Activated CD4-positive, alpha-beta T cell treated with anti-CD3 and anti-CD28 coated beads, Interleukin-10, Interleukin-2, amounts not matched to agents 100 ng/mL and 50 ng/mL, durations not matched to agents 16 hours and 8 hours (primary cell): ENCODE data around the gene KCNMA1.

Experiments
- DNase-seq: peaks from one replicate; pipeline ENCODE4 v3.0.0-alpha.2; 2020

Gene KCNMA1

DNA sequence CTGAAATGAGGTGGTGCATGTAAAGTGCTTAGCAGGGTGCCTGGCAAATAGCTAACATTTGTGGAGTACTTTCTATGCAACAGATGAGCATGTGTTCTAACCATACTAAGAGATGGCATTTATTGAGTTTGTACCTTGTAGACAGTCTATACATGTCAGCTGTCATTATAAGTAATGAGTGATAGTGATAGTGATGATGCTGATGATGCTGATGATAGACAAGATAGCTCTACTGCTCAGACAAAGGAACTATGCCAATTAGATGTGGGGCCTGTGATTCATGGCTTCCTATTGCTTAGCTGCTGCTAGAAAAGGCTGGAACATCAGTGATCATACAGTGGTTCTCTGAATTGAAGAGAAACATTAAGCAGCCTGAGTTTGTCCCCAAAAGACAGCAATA lies 585.8 kb downstream of the KCNMA1 start:
- no peak for DNase-seq

DNA sequence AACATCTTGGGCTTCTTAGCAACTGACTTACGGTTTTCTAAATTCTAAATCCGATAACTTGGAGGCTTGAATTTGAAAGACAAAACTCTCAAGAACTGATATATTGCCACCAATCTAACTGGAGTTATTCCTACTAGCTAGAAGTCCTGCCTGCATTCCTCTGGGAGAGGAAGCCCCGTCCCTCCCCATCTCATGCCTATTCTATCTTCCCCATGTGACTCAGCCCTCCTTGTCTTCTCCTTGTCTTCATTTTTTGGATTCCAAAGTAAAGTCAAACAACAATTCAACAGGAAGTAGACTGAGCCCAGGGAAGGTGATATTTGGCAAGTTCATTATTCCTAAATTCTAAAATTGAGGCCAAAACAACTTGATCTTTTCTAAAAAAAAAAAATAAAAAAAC lies 587.7 kb downstream of the KCNMA1 start:
- DNase-seq = no peak

DNA sequence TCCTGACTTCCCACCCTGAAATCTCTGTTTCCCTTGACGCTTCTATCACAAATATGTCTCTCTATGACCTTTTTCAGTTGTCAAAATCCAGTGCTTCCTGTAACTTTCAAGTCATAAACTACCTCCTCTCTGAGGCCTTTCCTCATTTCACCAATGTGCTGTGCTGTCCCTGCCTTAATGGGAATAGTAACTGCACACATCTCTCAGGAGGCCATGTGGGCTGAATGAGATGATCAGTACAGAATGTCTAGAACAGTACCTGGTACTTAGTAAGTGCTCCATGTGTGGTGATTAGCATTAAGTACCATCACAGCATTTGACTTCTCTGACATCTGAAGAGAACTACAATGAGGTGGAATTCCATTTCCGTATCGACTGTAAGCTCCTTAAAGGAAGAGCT lies 588.5 kb downstream of the KCNMA1 start:
- no peak for DNase-seq

DNA sequence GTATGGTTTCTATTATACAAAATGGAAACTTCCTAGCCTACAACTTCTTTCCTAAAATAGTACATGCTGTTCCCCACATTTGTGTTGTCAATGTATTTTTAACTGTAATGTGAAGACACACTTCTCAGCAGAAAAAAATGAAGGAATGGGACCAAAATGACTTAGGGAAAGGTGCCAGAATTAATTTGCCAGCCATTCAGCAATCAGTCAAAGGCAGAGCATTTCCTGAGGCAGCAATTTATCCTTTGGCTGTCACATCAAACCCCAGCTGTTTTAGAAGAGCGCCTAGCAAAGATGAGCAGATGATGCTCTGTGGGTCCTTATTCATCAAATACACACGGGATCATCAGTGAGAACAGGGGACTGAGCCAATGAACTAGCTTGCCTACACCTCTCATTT lies 592.5 kb downstream of the KCNMA1 start:
- no peak for DNase-seq

DNA sequence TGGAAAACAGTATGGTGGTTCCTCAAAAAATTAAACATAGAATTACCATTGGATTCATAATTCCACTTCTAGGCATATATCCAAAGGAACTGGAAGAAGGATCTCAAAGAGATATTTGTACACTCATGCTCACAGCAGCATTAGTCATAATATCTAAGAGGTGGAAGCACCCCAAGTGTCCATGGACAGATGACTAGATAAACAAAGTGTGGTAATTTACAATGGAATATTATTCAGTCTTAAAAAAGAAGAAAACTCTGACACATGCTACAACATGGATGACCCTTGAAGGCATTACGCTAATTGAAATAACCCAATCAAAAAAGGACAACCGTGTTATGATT lies 594.2 kb downstream of the KCNMA1 start:
- no peak for DNase-seq

DNA sequence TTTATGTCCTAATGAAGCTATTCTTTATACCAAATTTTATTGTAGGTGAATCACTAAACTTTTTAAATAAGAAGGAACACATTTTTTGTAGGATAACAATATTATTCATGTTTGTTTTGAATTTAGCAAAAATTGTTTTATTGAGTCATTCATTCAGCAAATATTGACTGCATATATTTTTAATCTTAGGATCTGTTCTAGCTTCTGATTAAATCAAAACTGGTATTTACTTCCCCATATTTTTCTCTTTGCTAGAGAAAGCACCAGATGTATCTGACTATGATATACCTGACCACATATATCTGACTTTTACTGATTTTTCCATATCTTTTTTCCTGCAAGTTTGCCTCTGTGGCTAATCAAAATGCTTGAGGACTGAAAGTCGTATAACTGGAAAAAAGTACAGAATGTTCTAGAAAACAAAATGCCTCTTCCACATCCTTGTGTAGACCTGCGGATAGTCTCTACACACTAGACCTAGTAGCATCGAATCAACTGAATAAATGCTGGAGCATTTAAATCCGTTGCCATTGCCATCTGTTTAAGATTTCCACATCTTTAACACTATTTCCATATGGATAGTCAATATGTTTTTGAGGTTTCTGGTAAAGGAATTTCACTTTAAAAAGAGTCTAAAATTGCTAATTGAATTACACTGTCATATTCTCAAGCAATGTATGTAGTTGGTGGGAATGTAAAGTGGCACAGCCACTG lies 594.7 kb downstream of the KCNMA1 start:
- no peak for DNase-seq

DNA sequence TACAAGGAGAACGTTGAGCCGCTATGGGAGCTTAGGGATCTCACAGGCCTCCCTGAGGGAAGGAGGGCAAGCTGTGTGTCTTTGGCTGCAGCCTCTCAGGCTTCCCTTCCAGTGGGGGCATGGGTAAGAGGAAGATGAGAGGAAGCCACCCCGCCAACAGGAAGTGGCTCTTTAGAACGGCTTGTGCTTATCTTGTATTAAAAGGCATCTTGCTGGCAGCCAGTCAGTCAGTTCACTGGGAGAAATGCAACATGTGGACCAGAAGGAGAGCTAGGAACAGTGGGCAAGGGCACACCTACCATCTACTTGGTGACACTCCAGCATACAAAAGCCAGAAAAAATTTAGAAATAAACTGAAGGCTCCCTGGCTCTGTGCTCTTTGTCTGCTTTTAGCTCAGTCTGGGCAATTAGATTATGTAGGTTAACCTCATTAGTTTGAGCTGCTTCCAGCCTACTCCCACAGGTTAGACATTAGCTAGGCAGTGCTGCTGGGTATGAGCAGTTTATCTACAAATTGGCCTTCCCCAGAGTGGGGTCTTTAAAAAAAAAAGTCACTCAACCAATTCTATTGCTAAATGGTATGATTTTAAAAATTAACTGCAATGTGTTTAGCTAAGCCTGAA lies 595.9 kb downstream of the KCNMA1 start:
- DNase-seq = peak; percentile 9

DNA sequence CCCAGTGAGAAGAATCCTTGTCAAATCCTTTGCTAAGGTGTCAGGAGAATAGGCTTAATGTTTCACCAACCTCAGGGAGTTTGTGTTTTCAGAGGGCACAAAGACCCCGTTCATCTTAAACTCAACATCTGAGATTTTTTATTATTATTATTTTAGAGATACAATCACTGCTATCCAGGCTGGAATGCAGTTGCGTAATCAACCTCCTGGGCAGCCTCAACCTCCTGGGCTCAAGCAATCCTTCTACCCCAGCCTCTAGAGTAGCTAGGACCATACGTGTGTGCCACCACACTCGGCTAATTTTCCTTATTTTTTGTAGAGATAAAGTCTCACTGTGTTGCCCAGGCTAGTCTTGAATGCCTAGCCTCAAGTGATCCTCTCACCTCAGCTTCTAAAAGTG lies 599.2 kb downstream of the KCNMA1 start:
- no peak for DNase-seq

DNA sequence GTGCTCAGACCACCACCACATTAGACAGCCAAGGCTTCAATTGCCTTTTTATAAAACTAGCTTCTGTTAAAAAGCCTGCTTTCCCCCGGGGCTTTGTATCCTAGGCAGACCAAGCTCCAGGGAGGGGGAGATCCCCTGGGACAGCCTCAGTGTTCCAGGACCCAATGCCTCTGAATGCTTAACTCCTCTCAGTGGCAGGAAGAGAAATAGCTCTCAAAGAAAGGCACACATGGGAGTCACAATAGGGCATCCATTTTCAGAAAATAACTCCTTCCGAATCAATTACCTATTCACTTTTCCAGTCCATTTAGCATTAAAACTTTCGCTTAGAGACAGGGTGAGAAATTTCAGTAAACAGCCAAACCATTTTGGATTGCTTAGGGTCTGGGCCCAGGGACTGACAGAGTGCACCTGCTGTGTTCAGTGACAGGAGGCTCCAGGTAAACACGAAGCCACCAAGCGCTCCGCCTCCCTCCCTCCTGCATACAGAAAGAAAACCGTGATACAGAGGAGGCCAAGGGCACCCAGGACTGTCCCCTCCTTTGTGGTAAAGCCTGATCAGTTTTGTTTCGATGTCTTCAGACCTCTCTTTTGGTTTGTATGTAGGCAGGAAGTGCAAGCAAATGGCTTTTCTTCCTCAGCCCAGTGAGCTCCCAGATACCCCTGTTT lies 599.7 kb downstream of the KCNMA1 start:
- DNase-seq = no peak

DNA sequence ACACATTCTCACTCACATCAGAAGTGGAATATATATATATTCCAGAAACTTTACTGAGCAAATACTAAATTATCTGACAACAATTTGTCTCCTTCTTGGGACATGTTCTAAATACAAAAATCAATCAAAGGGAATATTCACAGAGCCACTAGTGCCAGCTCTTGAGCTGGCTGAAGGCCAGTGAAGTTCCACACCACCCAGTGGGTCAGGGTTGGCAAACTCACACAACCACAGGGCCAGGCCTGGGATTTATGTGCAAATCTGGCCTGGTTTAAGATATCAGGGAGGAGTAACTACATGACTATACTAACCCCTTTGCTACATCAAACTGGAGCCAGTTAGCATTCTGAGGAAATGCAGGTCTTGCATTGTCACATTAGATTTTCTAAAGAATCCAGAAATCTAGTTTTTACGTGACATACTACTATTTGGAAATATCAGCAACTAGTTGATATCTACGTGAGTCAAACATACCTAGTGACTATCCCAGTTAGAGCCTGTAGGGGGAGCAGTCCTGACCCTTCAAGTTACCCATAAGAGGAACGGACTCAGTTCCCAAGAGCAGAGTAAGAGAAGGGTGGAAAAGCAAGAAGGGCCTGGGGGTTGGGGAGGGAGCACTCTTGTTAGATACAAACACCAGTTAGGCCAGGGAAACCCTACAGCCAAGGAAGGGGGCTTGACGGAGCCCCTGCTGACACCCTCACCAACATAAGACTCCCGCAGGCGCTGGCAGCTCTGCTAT lies 600.4 kb downstream of the KCNMA1 start:
- DNase-seq = no peak

DNA sequence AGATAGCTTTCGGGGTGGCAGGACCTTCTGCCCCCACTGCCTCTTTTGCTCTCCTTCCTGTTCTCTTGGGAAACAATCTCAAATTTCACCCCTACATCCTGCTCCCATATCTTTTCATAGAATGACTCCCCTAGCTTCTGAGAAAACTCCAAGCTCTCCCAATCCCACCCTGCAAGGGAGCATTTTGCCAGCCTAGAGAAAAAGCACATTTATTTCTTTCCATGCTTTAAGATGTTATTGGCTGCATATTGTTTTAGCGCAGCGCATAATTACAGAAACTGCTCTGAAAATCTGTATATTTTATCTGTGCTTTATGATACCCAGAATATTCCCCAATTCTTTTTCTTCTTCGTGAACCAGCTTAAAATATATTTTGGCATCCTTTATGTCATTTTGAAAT lies 601.3 kb downstream of the KCNMA1 start:
- DNase-seq = no peak

DNA sequence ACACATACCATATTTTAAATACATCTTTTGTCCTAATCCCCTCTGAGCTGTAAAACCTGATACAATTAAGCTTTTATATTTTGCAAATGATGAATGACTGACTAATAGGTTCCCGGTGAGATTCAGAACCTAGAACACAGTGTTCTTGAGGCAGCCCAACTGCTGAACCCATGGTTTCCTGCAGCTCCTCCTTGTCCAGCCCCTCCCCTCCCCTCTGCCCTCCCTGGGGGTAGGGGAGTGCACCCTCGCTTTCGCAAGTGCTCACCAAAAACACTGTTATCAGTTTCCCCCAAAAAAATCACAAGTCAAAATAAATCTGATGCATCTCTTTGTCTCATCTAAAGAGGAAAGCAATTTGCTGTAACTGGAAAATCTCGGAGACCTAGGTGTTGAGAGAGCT lies 602.8 kb downstream of the KCNMA1 start:
- DNase-seq = no peak

DNA sequence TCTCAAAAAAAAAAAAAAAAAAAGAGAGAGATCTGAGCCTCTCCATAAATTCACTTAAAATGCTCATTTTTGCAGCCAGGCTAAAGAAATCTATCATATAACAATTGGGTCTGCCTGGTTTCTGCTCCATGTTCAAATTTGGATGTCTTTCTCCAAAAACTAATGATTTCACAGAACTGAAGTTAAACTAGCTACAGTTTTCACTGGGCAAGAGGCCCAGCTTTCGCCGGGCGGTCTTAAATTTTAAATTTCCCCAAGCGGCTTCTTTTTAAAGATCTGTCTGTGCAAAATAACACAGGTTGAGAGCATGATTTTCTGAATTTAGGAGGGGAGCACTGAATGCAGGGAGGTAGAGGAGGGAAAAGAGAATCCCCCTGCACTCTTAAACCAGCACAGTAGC lies 603.4 kb downstream of the KCNMA1 start:
- no peak for DNase-seq

DNA sequence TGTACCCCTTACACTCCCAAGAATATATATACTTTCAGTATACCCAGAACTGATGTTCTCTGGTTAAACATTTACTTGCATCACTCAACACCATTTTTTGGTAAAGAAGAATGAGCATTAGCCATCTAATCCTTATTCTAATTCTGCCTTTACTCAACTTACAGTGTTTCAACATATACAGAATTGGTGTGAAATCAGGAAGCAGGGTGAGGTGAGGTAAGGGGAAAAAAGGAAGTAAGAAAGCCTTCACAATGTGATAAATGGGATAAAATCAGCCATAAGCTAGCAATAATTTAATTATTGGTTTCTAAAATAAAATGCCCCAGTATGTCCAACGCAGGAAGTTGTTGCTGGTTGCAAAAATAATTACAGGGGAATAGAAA lies 605.4 kb downstream of the KCNMA1 start:
- no peak for DNase-seq

DNA sequence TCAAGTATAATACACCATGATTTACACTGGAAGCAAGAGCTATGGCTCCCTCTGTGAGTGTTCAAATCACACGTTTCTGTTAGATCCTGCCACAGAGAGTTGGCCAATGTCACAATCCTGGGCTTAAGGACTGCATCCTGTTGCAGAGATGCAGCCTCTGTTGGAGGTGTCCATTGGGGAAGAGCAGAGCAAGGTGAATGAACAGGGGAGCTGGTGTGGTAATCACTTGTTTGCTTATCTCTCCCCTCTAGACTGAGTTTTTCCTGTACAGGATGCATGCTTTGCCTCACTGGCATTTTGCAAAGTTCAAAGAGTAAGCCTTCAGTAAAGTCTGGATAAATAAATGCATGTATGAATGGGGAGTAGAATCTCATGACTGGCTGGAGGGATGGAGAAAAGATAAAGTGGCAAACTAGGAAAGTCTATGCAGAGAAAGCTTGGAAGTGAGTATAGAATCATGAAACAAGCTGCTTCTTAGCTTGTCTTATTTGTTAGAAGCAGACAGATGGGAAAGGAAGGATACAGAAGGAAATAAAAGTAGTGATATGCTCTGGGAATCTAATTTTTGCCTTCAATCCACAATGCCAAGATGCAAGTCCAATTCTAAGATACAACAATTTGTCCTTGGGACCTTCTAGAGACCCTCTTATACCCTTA lies 605.9 kb downstream of the KCNMA1 start:
- no peak for DNase-seq

DNA sequence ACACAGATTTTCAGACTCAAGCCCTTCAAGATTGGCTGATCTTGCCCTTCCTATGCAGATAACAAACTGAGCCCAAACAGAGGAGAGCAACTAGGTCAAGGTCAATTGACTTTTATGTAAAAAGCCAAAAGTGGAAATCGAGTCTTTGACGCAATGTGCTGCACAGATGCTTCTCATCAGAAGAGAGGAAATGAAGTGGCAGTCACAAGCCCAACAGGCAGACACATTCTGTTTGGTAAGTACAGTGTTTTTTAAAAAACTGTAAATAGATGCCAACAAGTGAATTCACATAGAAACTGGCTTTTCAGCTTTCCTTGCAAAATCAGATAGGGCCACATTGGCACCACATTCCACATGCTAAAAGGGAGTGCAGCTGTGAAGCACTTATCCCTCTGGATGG lies 606.6 kb downstream of the KCNMA1 start:
- no peak for DNase-seq

DNA sequence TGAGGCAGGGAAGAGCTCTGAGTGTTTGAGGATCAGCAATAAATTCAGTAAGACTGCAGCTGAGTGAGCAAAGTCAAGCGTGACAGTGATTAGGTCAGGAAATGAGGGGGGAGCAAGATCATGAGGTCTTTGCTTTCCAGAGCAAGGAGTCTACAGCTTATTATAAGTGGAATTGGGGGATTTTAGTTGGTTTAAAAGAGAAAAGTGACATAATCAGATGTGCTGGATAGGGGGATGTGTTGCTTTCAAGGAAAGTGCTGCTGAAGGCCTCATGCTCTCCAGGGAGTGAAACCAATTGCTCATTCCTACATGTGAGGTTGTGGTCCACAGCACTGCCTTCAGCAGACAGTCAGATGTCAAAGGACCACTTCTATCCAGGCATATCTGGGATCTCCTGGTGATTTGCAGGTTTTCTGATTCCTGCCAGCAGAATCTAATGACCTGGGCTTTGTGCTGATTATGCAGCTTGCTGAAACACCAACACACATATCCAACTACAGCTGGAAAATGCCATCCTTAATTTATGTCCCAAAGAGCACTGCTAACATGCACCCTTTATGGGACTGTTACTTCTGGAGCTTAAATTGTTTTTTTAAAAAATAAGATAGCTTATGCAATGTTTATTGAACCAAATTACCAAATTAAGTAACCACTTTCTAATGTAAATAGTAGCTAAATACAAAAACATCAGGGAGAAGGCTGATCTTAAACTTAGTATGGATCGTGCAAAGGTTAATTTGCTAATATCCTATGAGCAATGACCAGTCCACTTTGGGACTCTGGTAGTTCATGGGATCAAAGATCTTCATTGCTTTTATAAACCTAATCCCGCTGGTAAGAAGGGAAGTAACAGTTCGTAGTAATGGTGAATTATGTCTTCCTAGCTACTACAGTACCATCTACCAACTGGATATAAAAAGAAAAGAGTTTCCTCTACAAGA lies 607.6 kb downstream of the KCNMA1 start:
- DNase-seq = no peak

DNA sequence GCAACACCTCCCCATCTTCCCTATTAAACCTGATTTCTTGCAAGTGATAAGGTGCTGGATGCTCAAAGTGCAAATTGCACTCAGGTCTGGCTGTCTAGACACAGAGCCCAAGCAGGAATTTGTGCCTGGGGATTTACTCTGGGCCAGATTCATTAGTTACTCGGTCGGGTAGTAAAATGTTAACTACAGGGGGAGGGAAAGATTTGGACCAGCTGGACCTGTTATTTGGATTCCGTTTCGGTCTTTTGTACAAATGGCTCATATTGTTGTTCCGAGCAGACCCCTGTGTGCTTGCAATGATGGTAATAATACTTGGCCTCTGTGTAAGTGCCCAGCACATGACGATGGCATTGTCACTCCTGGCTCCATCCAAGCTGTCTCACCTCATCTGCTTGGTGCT lies 609.6 kb downstream of the KCNMA1 start:
- DNase-seq = no peak

DNA sequence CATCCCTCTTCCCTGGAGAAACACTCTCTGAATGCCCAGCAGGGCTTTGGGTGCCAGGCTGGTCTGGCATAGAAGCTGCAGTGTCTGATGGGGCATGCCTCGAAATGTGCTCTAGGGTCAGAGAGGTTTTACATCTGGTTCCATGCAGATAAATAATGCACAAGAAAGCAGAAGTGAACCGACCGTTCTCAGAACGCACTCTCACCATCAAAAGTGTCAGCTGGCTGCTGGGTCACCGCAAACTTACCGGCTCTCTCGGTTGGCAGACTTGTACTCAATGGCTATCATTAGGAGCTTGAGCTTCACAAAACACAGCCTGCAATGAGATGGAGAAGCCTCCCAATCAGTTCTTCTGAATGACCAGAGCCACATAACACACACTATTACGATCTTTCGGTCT lies 610.0 kb downstream of the KCNMA1 start:
- no peak for DNase-seq

DNA sequence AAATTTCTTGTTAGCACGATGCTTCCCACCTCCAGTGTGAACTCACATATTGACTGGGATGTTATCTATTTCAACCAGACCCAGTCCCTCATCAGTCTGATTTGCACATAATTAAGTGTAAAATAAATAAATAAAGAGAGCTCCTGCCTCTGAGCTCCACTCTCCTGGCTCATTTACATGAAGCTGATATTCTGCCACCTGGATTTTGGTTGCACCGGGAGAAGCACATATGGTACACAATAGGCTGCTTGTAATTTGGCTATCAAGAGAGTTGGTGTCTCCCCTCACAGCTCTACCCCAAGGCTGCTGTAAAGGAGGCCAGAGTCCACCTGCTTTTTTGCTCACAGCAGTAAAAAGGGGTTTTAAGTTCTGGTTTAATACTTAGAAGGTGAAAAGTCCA lies 610.5 kb downstream of the KCNMA1 start:
- no peak for DNase-seq

DNA sequence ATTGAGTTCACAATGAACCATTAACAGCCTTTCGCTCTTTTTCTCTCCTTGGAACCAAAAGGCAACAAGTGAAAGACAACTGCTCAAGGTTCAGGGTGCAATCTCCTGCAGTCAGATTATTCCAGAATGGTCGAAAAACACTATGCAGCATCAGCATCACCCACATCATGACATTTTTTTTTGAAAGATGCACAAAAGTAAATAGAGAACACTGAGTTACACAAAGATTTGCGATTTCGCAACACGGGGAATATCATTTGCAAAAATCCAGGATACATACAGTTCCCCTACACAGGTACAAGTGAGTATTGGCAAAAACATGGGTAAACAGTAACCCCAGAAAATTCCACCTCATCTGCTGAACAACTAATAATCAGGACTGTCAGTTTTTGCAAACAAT lies 611.5 kb downstream of the KCNMA1 start:
- DNase-seq = no peak

DNA sequence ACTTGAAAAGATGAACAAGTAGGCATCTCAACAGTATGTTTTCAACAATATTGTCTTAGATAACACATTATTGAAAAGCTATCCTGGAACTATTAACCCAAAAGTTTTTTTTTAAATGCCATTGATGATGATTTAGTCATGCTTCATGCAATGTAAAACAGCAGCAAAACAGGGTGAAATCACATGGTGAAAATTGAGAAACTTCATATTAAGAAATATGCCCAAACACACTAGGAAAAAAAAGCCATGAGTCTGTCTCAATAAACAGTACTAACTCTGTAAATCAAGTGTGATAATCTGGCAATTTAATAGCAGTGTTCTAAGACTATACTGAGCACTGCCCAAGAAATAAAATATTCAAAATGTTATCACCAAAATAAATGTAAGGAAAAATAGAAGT lies 613.1 kb downstream of the KCNMA1 start:
- DNase-seq = no peak
